Testis (tissue), 3 donors: ENCODE data around the gene ABCF2. TPM values are rescaled to one million over a fixed set of nuclear protein-coding genes. Genes with fewer than 3 reads are reported as not detected.

ENCODE experiments used
- DNase-seq: peaks from one replicate; pipeline ENCODE4 v3.0.0-alpha.2; 2019
- H3K27ac ChIP-seq, 2 donors: fragments of 200-600 bp; sonication (generic); one replicate each; pipeline ENCODE4 v1.5.1; 2019
- H3K27me3 ChIP-seq: fragments of 200-600 bp; sonication (generic); one replicate; pipeline ENCODE4 v1.5.1; 2019
- H3K36me3 ChIP-seq: fragments of 200-600 bp; sonication (generic); one replicate; pipeline ENCODE4 v1.5.1; 2017; ENCODE audit warnings: low read depth; ENCODE audit errors: missing control alignments
- H3K4me1 ChIP-seq: fragments of 200-600 bp; sonication (generic); one replicate; pipeline ENCODE4 v1.5.1; 2019
- H3K4me3 ChIP-seq, 2 donors: fragments of 200-600 bp; sonication (generic); one replicate each; pipeline ENCODE4 v1.5.1; 2017 to 2019
- H3K9me3 ChIP-seq: fragments of 200-600 bp; sonication (generic); one replicate; pipeline ENCODE4 v1.5.1; 2017
- CTCF ChIP-seq, 3 experiments: fragments of 450-650 bp in 2 of 3; fragments of 200-600 bp in 1 of 3; sonication (generic) in 1 of 3; IDR thresholded peaks; one replicate each; pipeline ENCODE4 v1.5.1; 2016 to 2019; ENCODE audit warnings: antibody characterized with exemption in 3 of 3, mild to moderate bottlenecking in 2 of 3, moderate library complexity in 1 of 3
- POLR2A ChIP-seq: fragments of 450-650 bp; IDR thresholded peaks from one replicate; pipeline ENCODE4 v1.6.1; 2017; ENCODE audit warnings: antibody characterized with exemption, mild to moderate bottlenecking, moderate library complexity
- WGBS, 2 donors: methylation state at CpG; one replicate each; pipeline ENCODE4 v1.1.5; 2018; 5-methylcytosine and 5-hydroxymethylcytosine counted together
- intact Hi-C: fragments of 100-400 bp; cut with DNase I; formaldehyde crosslinking; loops from one replicate; pipeline ENCODE4 v1.15.1; 2023; ENCODE audit warnings: low total_unique reads
- polyA plus RNA-seq: library from polyadenylated mRNA; stranded (reverse); fragments of 350-450 nt; fragmentation: Illumina TruSeq; extraction: RNeasy Lipid Tissue Mini Kit (QIAGEN cat#74804); gene quantifications from one replicate; pipeline ENCODE4 v1.2.3, GENCODE V29; 2014; ENCODE audit warnings: low read depth, low replicate concordance; ENCODE audit not compliant: insufficient read depth
- total RNA-seq, 2 donors: library from RNA; depleted of rRNA; stranded (reverse); fragments of >200 nt; gene quantifications; one replicate each; pipeline ENCODE4 v1.2.3, GENCODE V29; 2016

Gene ABCF2
- total and polyA plus RNA-seq, 3 donors from 2014 or later, result 44.4 to 54.3 (median 49.4) TPM

- Histone ChIP-seq H3K27me3 (no peaks in the 10 kb centered on the region), H3K9me3 (no peaks in the 10 kb centered on the region), H3K36me3 (no peaks in the 10 kb centered on the region), H3K27ac (no peak overlapping the region), H3K4me1 (no peaks in the 10 kb centered on the region), H3K4me3 (no peak overlapping the region)
- TF ChIP-seq CTCF (IDR thresholded peaks at IDR 0.05) (no peak), POLR2A (no peak)
- 84 to 92% methylated on average over 9 of the region's 9 CpGs for WGBS, 2 donors
- intact Hi-C loops, result no loop called here
- DNase-seq, result no peak
Observed at GRCh38 chr7:151218170-151218569, 8.8 kb downstream of the ABCF2 start.

- H3K27ac ChIP-seq, result no peak overlapping the region
- H3K4me3 ChIP-seq, result no peak overlapping the region
- no peaks in the 10 kb centered on the region for H3K36me3 ChIP-seq
- TF ChIP-seq CTCF (IDR thresholded peaks at IDR 0.05) (no peak), POLR2A (no peak)
- no peak for DNase-seq
- no peaks in the 10 kb centered on the region for H3K9me3 ChIP-seq
- no peaks in the 10 kb centered on the region for H3K27me3 ChIP-seq
- 85 to 94% methylated on average over 5 of the region's 5 CpGs for WGBS, 2 donors
- intact Hi-C loops, result no loop called here
- no peaks in the 10 kb centered on the region for H3K4me1 ChIP-seq
Observed at GRCh38 chr7:151215396-151215795, 11.6 kb downstream of the ABCF2 start.

- H3K36me3 ChIP-seq, result no peaks in the 10 kb centered on the region
- no peaks in the 10 kb centered on the region for H3K9me3 ChIP-seq
- no peak for DNase-seq
- no peak for TF ChIP-seq CTCF (IDR thresholded peaks at IDR 0.05)
- no peak for TF ChIP-seq POLR2A
- H3K27me3 ChIP-seq, result no peaks in the 10 kb centered on the region
- 75 to 90% methylated on average over 3 of the region's 3 CpGs for WGBS, 2 donors
- no peaks in the 10 kb centered on the region for H3K4me1 ChIP-seq
- H3K27ac ChIP-seq, result no peak overlapping the region
- no peak overlapping the region for H3K4me3 ChIP-seq
- intact Hi-C loops, result no loop called here
Observed at GRCh38 chr7:151213826-151214225, 13.2 kb downstream of the ABCF2 start.

GRCh38 chr7:151212626-151213025 is 14.4 kb downstream of the ABCF2 start:
- H3K4me3 ChIP-seq, result no peak overlapping the region
- 80 to 88% methylated on average over 5 of the region's 5 CpGs for WGBS, 2 donors
- H3K27ac ChIP-seq, result no peak overlapping the region
- no peaks in the 10 kb centered on the region for H3K36me3 ChIP-seq
- no peak for TF ChIP-seq CTCF (IDR thresholded peaks at IDR 0.05)
- H3K27me3 ChIP-seq, result no peaks in the 10 kb centered on the region
- no peaks in the 10 kb centered on the region for H3K4me1 ChIP-seq
- DNase-seq, result no peak
- intact Hi-C loops, result no loop called here
- H3K9me3 ChIP-seq, result no peaks in the 10 kb centered on the region

- no peaks in the 10 kb centered on the region for H3K27me3 ChIP-seq
- 87 to 90% methylated on average over 3 of the region's 3 CpGs for WGBS, 2 donors
- H3K27ac ChIP-seq, result no peak overlapping the region
- no peak for DNase-seq
- H3K4me3 ChIP-seq, result no peak overlapping the region
- TF ChIP-seq CTCF (IDR thresholded peaks at IDR 0.05) (no peak), POLR2A (no peak)
- intact Hi-C loops, result no loop called here
- H3K36me3 ChIP-seq, result no peaks in the 10 kb centered on the region
- no peaks in the 10 kb centered on the region for H3K9me3 ChIP-seq
- H3K4me1 ChIP-seq, result no peaks in the 10 kb centered on the region
Observed at GRCh38 chr7:151211155-151211772, 15.7 kb downstream of the ABCF2 start.
